ENCODE data around the gene SFXN3.

SFXN3 gene

GRCh38 chr10:101038484-101038883 lies 7.5 kb downstream of the SFXN3 start:
- peak; percentile 56 for DNase-seq

GRCh38 chr10:101040061-101040460 lies 9.0 kb downstream of the SFXN3 start:
- DNase-seq: no peak

- DNase-seq: no peak
These were observed 9.8 kb downstream of the SFXN3 start for GRCh38 chr10:101040851-101041250.

- peak; percentile 89 for DNase-seq
These were observed 10.3 kb downstream of the SFXN3 start for GRCh38 chr10:101041252-101041761.

GRCh38 chr10:101042118-101042517 lies 11.1 kb downstream of the SFXN3 start:
- no peak for DNase-seq

- peak; percentile 99 for DNase-seq
These were observed 11.8 kb downstream of the SFXN3 start for GRCh38 chr10:101042667-101043362.

- no peak for DNase-seq
These were observed 12.3 kb downstream of the SFXN3 start for GRCh38 chr10:101043363-101043707.

- DNase-seq: no peak
These were observed 13.1 kb downstream of the SFXN3 start for GRCh38 chr10:101044117-101044516.

- peak; percentile 71 for DNase-seq
These were observed 15.6 kb downstream of the SFXN3 start for GRCh38 chr10:101046332-101047238.

GRCh38 chr10:101047268-101047667 lies 16.2 kb downstream of the SFXN3 start:
- no peak for DNase-seq

GRCh38 chr10:101047961-101048892 lies 17.2 kb downstream of the SFXN3 start:
- DNase-seq: peak; percentile 75

GRCh38 chr10:101050208-101051069 lies 19.4 kb downstream of the SFXN3 start:
- peak; percentile 90 for DNase-seq

- DNase-seq: peak; percentile 74
These were observed 21.3 kb downstream of the SFXN3 start for GRCh38 chr10:101052285-101052684.

GRCh38 chr10:101053516-101053915 lies 22.5 kb downstream of the SFXN3 start:
- no peak for DNase-seq

GRCh38 chr10:101054351-101054750 lies 23.3 kb downstream of the SFXN3 start:
- no peak for DNase-seq

- no peak for DNase-seq
These were observed 23.8 kb downstream of the SFXN3 start for GRCh38 chr10:101054876-101055275.

- DNase-seq: no peak
These were observed 24.4 kb downstream of the SFXN3 start for GRCh38 chr10:101055411-101055810.

- DNase-seq: no peak
These were observed 25.5 kb downstream of the SFXN3 start for GRCh38 chr10:101056365-101057151.

GRCh38 chr10:101060036-101060950 lies 29.3 kb downstream of the SFXN3 start:
- DNase-seq: peak; percentile 95
